Motor neuron (in vitro differentiated cells): ENCODE measurements around the gene MAP4K3. TPM values are rescaled to one million over a fixed set of nuclear protein-coding genes. Genes with fewer than 3 reads are reported as not detected.

Source experiments
- ATAC-seq, 8 experiments: fragments of 200-7000 bp; cut with Tn5 transposase; replicated peaks in 6 of 8; 2 replicates each; pipeline ENCODE4 v1.8.0; 2021; ENCODE audit warnings: mild to moderate bottlenecking in 8 of 8, moderate library complexity in 8 of 8
- H3K27ac ChIP-seq, 2 donors: fragments of 250-450 bp; sonication (Bioruptor Pico); 2 replicates each; pipeline ENCODE4 v1.9.0; 2021; ENCODE audit warnings: antibody characterized with exemption in 2 of 2, mild to moderate bottlenecking in 2 of 2, moderate library complexity in 1 of 2
- H3K4me1 ChIP-seq, 2 donors: fragments of 250-450 bp; sonication (Bioruptor Pico); replicated peaks in 1 of 2; 2 replicates each; pipeline ENCODE4 v1.6.1; 2021; ENCODE audit warnings: antibody characterized with exemption in 2 of 2, mild to moderate bottlenecking in 2 of 2, moderate library complexity in 1 of 2
- H3K4me3 ChIP-seq, 5 donors: fragments of 250-450 bp; sonication (Bioruptor Pico); 2 replicates each; pipeline ENCODE4 v1.9.0; 2021; ENCODE audit warnings: antibody characterized with exemption in 5 of 5, mild to moderate bottlenecking in 5 of 5, moderate library complexity in 4 of 5
- WGBS, 10 experiments: fragments of 450-650 bp; shearing (Covaris generic); methylation state at CpG; one replicate each; pipeline ENCODE4 v1.0.0; 2022; 5-methylcytosine and 5-hydroxymethylcytosine counted together
- in situ Hi-C, 9 experiments: fragments of 400-800 bp; cut with MboI; loops; one replicate each; pipeline ENCODE4 v1.15.0; 2021; ENCODE audit warnings: low sequenced_read_pairs in 9 of 9, low pct_unique_long_range_greater_than_20kb in 2 of 9; ENCODE audit not compliant: unreplicated experiment in 9 of 9
- total RNA-seq, 8 experiments: library from RNA; unstranded; fragments of 300-600 nt; gene quantifications; 2 replicates each; pipeline versions ENCODE4 v1.2.3 to v1.2.4, GENCODE V29; 2022

The MAP4K3 gene
- total RNA-seq, 8 experiments from 2014 or later: 24.3 to 131 (median 31.4) TPM

GRCh38 chr2:39413063-39413737 is 23.9 kb downstream of the MAP4K3 start:
- in situ Hi-C loops: no loop called here
- no peak overlapping the region for H3K27ac ChIP-seq
- no peak for ATAC-seq
- H3K4me3 ChIP-seq: no peak overlapping the region
- 67 to 97% (median 90%) methylated on average over 1 to 4 of the region's 4 CpGs; no CpG with 5 or more reads in 1 of the 10 experiments for WGBS, 10 experiments
- H3K4me1 ChIP-seq: peaks cover 0 to 12% of the 10 kb centered on the region in 2 donors

GRCh38 chr2:39411181-39411944 is 25.7 kb downstream of the MAP4K3 start:
- in situ Hi-C loops: no loop called here
- no peak overlapping the region for H3K4me3 ChIP-seq
- peak in 3 of 8 experiments; percentile 30 to 64 (median 30) for ATAC-seq
- H3K27ac ChIP-seq: no peak overlapping the region
- WGBS, 10 experiments: 13 to 95% (median 82%) methylated on average over 3 to 10 of the region's 10 CpGs
- H3K4me1 ChIP-seq: peaks cover 0 to 14% of the 10 kb centered on the region in 2 donors

- Histone ChIP-seq H3K4me1 (peaks cover 0 to 14% of the 10 kb centered on the region in 2 donors), H3K27ac (no peak overlapping the region), H3K4me3 (no peak overlapping the region)
- in situ Hi-C loops: no loop called here
- ATAC-seq: no peak
- 84 to 100% (median 97%) methylated on average over 1 to 3 of the region's 3 CpGs; no CpG with 5 or more reads in 1 of the 10 experiments for WGBS, 10 experiments
Observed at GRCh38 chr2:39409697-39410389, 27.2 kb downstream of the MAP4K3 start.

- H3K4me1 ChIP-seq: peaks cover 0 to 14% of the 10 kb centered on the region in 2 donors
- no peak for ATAC-seq
- 29 to 91% (median 49%) methylated on average over 1 to 3 of the region's 3 CpGs for WGBS, 10 experiments
- no peak overlapping the region for H3K27ac ChIP-seq
- H3K4me3 ChIP-seq: no peak overlapping the region
- in situ Hi-C loops: no loop called here
Observed at GRCh38 chr2:39408351-39409136, 28.5 kb downstream of the MAP4K3 start.

DNA sequence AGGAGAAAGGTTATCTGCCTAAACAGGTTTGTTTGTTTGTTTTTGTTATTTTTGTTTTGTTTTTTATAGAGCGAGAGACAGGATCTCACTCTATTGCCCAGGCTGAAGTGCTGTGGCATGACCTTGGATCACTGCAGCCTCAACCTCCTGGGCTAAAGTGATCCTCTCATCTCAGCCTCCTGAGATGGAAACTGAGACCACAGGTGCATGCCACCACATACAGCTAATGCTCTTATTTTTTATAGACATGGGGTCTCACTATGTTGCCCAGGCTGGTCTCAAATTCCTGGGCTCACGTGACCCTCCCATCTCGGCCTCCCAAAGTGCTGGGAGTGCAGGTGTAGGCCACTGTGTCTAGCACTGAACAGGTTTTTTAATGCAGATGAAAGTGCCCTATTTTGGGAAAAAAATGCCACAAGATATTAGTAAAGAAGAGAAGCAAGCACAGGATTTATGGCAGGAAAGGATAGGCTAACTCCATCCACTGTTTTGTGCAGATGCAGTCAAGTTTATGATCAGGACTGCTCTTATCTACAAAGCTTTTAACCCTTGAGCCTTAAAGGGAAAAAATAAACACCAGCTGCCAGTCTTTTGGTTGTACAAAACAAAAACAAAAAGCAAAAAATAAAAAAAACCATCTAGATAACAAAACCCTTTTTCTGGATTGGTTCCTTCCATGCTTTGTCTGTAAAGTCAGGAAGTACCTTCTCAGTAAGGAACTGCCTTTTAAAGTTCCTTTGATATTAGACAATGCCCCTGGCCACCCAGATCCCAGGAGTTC is 29.4 kb downstream of the MAP4K3 start:
- 80 to 100% (median 97%) methylated on average over 1 to 3 of the region's 3 CpGs; no CpG with 5 or more reads in 3 of the 10 experiments for WGBS, 10 experiments
- in situ Hi-C loops: no loop called here
- no peak for ATAC-seq
- Histone ChIP-seq H3K4me3 (no peak overlapping the region), H3K27ac (no peak overlapping the region), H3K4me1 (peaks cover 0 to 14% of the 10 kb centered on the region in 2 donors)

DNA sequence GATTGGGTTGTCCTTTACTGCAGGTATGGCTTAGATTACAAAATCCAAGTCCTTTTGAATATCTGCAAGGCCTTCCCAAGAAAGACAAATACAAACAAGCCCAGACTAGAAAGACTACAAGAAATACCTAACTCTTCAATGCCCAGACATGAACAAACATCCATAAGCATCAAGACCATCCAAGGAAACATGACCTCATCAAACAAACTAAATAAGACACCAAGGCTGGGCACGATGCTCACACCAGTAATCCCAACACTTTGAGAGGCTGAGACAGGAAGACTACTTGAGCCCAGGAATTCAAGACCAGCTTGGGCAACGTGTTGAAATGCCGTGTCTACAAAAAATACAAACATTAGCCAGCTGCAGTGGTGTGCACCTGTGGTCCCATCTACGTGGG is 31.7 kb downstream of the MAP4K3 start:
- in situ Hi-C loops: no loop called here
- H3K4me1 ChIP-seq: peaks cover 0 to 14% of the 10 kb centered on the region in 2 donors
- 79 to 100% (median 100%) methylated on average over 1 to 3 of the region's 4 CpGs; no CpG with 5 or more reads in 2 of the 10 experiments for WGBS, 10 experiments
- no peak overlapping the region for H3K27ac ChIP-seq
- H3K4me3 ChIP-seq: no peak overlapping the region
- no peak for ATAC-seq

DNA sequence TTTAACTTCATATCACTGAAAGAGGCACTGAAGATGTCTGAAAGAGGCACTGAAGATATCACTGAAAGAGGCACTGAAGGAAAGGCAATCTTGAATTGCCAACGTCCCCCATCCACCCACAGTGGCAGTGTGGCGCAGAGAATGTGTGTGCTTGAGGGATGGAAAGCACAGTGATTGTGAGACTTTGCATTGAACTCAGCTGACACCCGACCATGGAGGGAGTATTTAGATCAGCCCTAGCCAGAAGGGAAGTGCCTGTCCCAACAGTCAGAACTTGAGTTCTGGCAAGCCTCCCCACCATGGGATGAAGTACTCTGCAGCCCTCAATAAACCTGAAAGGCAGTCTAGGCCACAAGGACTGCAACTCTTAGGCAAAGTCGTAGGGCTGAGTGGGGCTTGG is 33.8 kb downstream of the MAP4K3 start:
- no peak overlapping the region for H3K27ac ChIP-seq
- H3K4me1 ChIP-seq: peaks cover 0 to 9% of the 10 kb centered on the region in 2 donors
- in situ Hi-C loops: no loop called here
- WGBS, 10 experiments: 20 to 100% (median 77%) methylated on average over 1 to 3 of the region's 4 CpGs; no CpG with 5 or more reads in 4 of the 10 experiments
- H3K4me3 ChIP-seq: no peak overlapping the region
- ATAC-seq: peak in 2 of 8 experiments; percentile 21 to 33

- no peak for ATAC-seq
- in situ Hi-C loops: no loop called here
- Histone ChIP-seq H3K4me3 (no peak overlapping the region), H3K27ac (no peak overlapping the region), H3K4me1 (peaks cover 0 to 5% of the 10 kb centered on the region in 2 donors)
- 86 to 100% (median 95%) methylated on average over 1 to 8 of the region's 8 CpGs; no CpG with 5 or more reads in 2 of the 10 experiments for WGBS, 10 experiments
Observed at GRCh38 chr2:39401319-39401718, 35.8 kb downstream of the MAP4K3 start.

GRCh38 chr2:39399570-39399969 is 37.5 kb downstream of the MAP4K3 start:
- no peak overlapping the region for H3K4me3 ChIP-seq
- in situ Hi-C loops: loop anchor here in 1 of 9 experiments (25.0 kb wide), 1 partner anchor 313 kb away; no protein-coding TSS in a partner anchor
- WGBS, 10 experiments: 83 to 100% (median 88%) methylated on average over 1 of the region's 1 CpG; no CpG with 5 or more reads in 7 of the 10 experiments
- ATAC-seq: peak in 1 of 8 experiments; percentile 13
- H3K4me1 ChIP-seq: peaks cover 0 to 5% of the 10 kb centered on the region in 2 donors
- no peak overlapping the region for H3K27ac ChIP-seq

GRCh38 chr2:39395313-39395712 is 41.8 kb downstream of the MAP4K3 start:
- no peak overlapping the region for H3K4me3 ChIP-seq
- peaks cover 0 to 5% of the 10 kb centered on the region in 2 donors for H3K4me1 ChIP-seq
- WGBS, 10 experiments: 42 to 100% (median 85%) methylated on average over 1 to 2 of the region's 2 CpGs; no CpG with 5 or more reads in 2 of the 10 experiments
- no peak for ATAC-seq
- in situ Hi-C loops: loop anchor here in 1 of 9 experiments (25.0 kb wide), 1 partner anchor 317 kb away; no protein-coding TSS in a partner anchor
- no peak overlapping the region for H3K27ac ChIP-seq

DNA sequence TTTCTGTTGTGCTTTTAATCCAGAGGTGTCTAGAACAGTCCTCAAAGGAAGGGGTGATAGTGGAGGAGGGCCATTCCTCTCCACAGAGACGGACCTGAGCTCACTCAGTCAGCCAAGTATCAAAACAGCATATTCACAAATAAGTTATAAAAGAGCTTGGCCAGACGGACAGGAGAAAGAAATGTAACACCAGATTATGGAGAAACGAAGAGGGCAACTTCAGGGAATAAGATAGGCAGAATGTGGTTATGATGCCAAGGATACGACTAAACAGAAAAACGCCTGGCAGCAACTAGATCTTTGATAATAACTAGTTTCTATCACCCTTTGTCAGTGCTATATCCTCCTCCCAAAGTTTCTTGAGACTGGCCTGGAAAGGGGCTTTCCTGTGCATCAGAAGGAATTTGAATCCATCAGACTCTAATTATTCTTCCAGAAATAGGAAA is 42.5 kb downstream of the MAP4K3 start:
- 35 to 100% (median 87%) methylated on average over 1 to 5 of the region's 5 CpGs; no CpG with 5 or more reads in 1 of the 10 experiments for WGBS, 10 experiments
- Histone ChIP-seq H3K4me1 (peaks cover 0 to 5% of the 10 kb centered on the region in 2 donors), H3K4me3 (no peak overlapping the region), H3K27ac (no peak overlapping the region)
- in situ Hi-C loops: loop anchor here in 1 of 9 experiments (25.0 kb wide), 1 partner anchor 318 kb away; no protein-coding TSS in a partner anchor
- no peak for ATAC-seq
